Astrocyte (in vitro differentiated cells and primary cell): ENCODE results near the gene HOMER1. TPM values are rescaled to one million over a fixed set of nuclear protein-coding genes. Genes with fewer than 3 reads are reported as not detected.

Experiments
- DNase-seq: peaks from one replicate; pipeline ENCODE4 v3.0.0-alpha.2; 2010; ENCODE audit warnings: low read depth
- FAIRE-seq: peaks from 2 replicates; lab custom pipeline; 2011; peaks lifted over from hg19 to GRCh38; lab: Jason Lieb, UNC
- H2AFZ ChIP-seq: 2 replicates; pipeline ENCODE4 v1.6.0; 2012; ENCODE audit warnings: low read depth, low read length, inconsistent platforms
- H3K27ac ChIP-seq: 2 replicates; pipeline ENCODE4 v1.5.1; 2011; ENCODE audit warnings: low read depth, low read length, inconsistent platforms
- H3K27me3 ChIP-seq: 2 replicates; pipeline ENCODE4 v1.6.0; 2011; ENCODE audit warnings: low read length, inconsistent platforms; ENCODE audit not compliant: insufficient read depth
- H3K36me3 ChIP-seq: 2 replicates; pipeline ENCODE4 v1.5.1; 2011; ENCODE audit warnings: low read length, inconsistent platforms; ENCODE audit not compliant: insufficient read depth
- H3K4me1 ChIP-seq: 2 replicates; pipeline ENCODE4 v1.5.1; 2011; ENCODE audit warnings: low read length, inconsistent platforms; ENCODE audit not compliant: insufficient read depth
- H3K4me2 ChIP-seq: 2 replicates; pipeline ENCODE4 v1.6.0; 2012; ENCODE audit warnings: low read length, inconsistent platforms
- H3K4me3 ChIP-seq: 2 replicates; pipeline ENCODE4 v1.5.1; 2011; ENCODE audit warnings: low read depth, mild to moderate bottlenecking, low read length, inconsistent platforms; ENCODE audit not compliant: insufficient read depth
- H3K79me2 ChIP-seq: 2 replicates; pipeline ENCODE4 v1.6.0; 2012; ENCODE audit warnings: mild to moderate bottlenecking, low read length, inconsistent platforms; ENCODE audit not compliant: insufficient read depth
- H3K9ac ChIP-seq: 2 replicates; pipeline ENCODE4 v1.6.0; 2012; ENCODE audit warnings: mild to moderate bottlenecking, low read length, inconsistent platforms
- H3K9me3 ChIP-seq: 2 replicates; pipeline ENCODE4 v1.5.1; 2012; ENCODE audit warnings: low read depth, mild to moderate bottlenecking, low read length, inconsistent platforms; ENCODE audit not compliant: insufficient read depth
- H4K20me1 ChIP-seq: 2 replicates; pipeline ENCODE4 v1.6.0; 2012; ENCODE audit warnings: low read length, inconsistent platforms; ENCODE audit not compliant: insufficient read depth
- H3K27ac Mint-ChIP-seq: one replicate; pipeline ENCODE4 v1.8.0; 2021; ENCODE audit warnings: mild to moderate bottlenecking, mixed read lengths; ENCODE audit not compliant: unreplicated experiment
- H3K27me3 Mint-ChIP-seq: one replicate; pipeline ENCODE4 v1.8.0; 2021; ENCODE audit warnings: low read depth, mixed read lengths; ENCODE audit not compliant: unreplicated experiment
- H3K36me3 Mint-ChIP-seq: one replicate; pipeline ENCODE4 v1.8.0; 2021; ENCODE audit warnings: low read depth, mixed read lengths; ENCODE audit not compliant: unreplicated experiment
- H3K4me1 Mint-ChIP-seq: one replicate; pipeline ENCODE4 v1.8.0; 2021; ENCODE audit warnings: low read depth, mixed read lengths; ENCODE audit not compliant: unreplicated experiment
- H3K4me3 Mint-ChIP-seq: one replicate; pipeline ENCODE4 v1.8.0; 2021; ENCODE audit warnings: mild to moderate bottlenecking, moderate library complexity, mixed read lengths; ENCODE audit not compliant: unreplicated experiment
- H3K9me3 Mint-ChIP-seq: one replicate; pipeline ENCODE4 v1.8.0; 2021; ENCODE audit warnings: mild to moderate bottlenecking, mixed read lengths; ENCODE audit not compliant: unreplicated experiment
- CTCF ChIP-seq: IDR thresholded peaks from 2 replicates; pipeline ENCODE4 v1.5.1; 2011; ENCODE audit warnings: low read depth, mild to moderate bottlenecking, inconsistent platforms, low read length, moderate library complexity; ENCODE audit not compliant: insufficient read depth
- EZH2 ChIP-seq: IDR thresholded peaks from 2 replicates; pipeline ENCODE4 v1.6.1; 2012; ENCODE audit warnings: mild to moderate bottlenecking, low read length, inconsistent platforms; ENCODE audit not compliant: insufficient read depth
- total RNA-seq: library from RNA; stranded (reverse); gene quantifications from 2 replicates; pipeline ENCODE4 v1.2.1, GENCODE V29; 2021

The HOMER1 gene
- total RNA-seq, 1 donor from 2014 or later, result 26.9 TPM

GRCh38 chr5:79489773-79490172 lies 24.2 kb downstream of the HOMER1 start:
- Histone ChIP-seq H3K9me3 (no peaks in the 10 kb centered on the region), H3K4me1 (peaks cover 3% of the 10 kb centered on the region), H3K27me3 (no peaks in the 10 kb centered on the region), H3K4me2 (no peak overlapping the region), H3K4me3 (no peak overlapping the region), H3K27ac (no peak overlapping the region), H4K20me1 (peaks cover 7% of the 10 kb centered on the region), H2AFZ (no peak overlapping the region), H3K9ac (no peak overlapping the region), H3K79me2 (peaks cover 6% of the 10 kb centered on the region), H3K36me3 (no peaks in the 10 kb centered on the region)
- H3K36me3 Mint-ChIP-seq, result no peaks in the 10 kb centered on the region
- H3K9me3 Mint-ChIP-seq, result no peaks in the 10 kb centered on the region
- no peaks in the 10 kb centered on the region for H3K27me3 Mint-ChIP-seq
- no peak overlapping the region for H3K4me3 Mint-ChIP-seq
- TF ChIP-seq EZH2 (no peak), CTCF (no peak)
- H3K4me1 Mint-ChIP-seq, result peaks cover 26% of the 10 kb centered on the region
- H3K27ac Mint-ChIP-seq, result no peak overlapping the region
- DNase-seq (no peak), FAIRE-seq (no peak)

- no peak overlapping the region for H3K27ac ChIP-seq
- H3K27me3 Mint-ChIP-seq, result no peaks in the 10 kb centered on the region
- peak; percentile 80 for DNase-seq
- H3K9me3 ChIP-seq, result no peaks in the 10 kb centered on the region
- no peak overlapping the region for H3K4me3 Mint-ChIP-seq
- H3K9ac ChIP-seq, result no peak overlapping the region
- H3K4me2 ChIP-seq, result no peak overlapping the region
- peaks cover 7% of the 10 kb centered on the region for H4K20me1 ChIP-seq
- H3K4me1 Mint-ChIP-seq, result peaks cover 25% of the 10 kb centered on the region
- peak; percentile 66 for FAIRE-seq
- H3K9me3 Mint-ChIP-seq, result no peaks in the 10 kb centered on the region
- H3K36me3 ChIP-seq, result no peaks in the 10 kb centered on the region
- no peaks in the 10 kb centered on the region for H3K27me3 ChIP-seq
- TF ChIP-seq CTCF, result no peak
- TF ChIP-seq EZH2, result no peak
- H3K79me2 ChIP-seq, result peaks cover 9% of the 10 kb centered on the region
- no peak overlapping the region for H3K27ac Mint-ChIP-seq
- no peaks in the 10 kb centered on the region for H3K36me3 Mint-ChIP-seq
- no peak overlapping the region for H2AFZ ChIP-seq
- H3K4me3 ChIP-seq, result no peak overlapping the region
- H3K4me1 ChIP-seq, result peaks cover 3% of the 10 kb centered on the region
Measured at GRCh38 chr5:79488775-79489174, 25.2 kb downstream of the HOMER1 start.

DNA sequence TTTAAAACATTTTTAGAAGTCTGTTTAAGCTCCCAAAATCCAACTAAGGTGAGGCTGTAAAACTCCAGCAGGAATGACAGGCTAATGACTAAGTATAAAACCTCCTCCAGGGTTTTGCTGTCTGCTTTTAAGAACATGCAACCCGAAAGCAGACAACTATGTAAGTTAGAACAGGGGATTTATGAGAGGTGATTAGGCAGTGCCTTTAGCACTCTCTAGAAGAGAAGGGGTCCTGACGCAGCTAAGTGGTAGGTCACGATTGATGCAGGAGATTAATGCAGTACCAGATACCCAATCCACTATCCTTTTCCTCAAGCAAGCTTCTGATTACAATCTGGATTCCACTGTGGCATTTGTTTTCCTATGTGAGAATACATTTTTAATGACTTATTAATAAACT lies 25.9 kb downstream of the HOMER1 start:
- Histone ChIP-seq H2AFZ (no peak overlapping the region), H3K4me2 (no peak overlapping the region), H3K9ac (no peak overlapping the region), H3K79me2 (peaks cover 11% of the 10 kb centered on the region), H4K20me1 (peaks cover 3% of the 10 kb centered on the region), H3K9me3 (no peaks in the 10 kb centered on the region), H3K27ac (no peak overlapping the region), H3K4me1 (peaks cover 3% of the 10 kb centered on the region), H3K4me3 (no peak overlapping the region), H3K27me3 (no peaks in the 10 kb centered on the region), H3K36me3 (no peaks in the 10 kb centered on the region)
- H3K27me3 Mint-ChIP-seq, result no peaks in the 10 kb centered on the region
- DNase-seq, result no peak
- H3K9me3 Mint-ChIP-seq, result no peaks in the 10 kb centered on the region
- no peak overlapping the region for H3K27ac Mint-ChIP-seq
- TF ChIP-seq CTCF, result no peak
- TF ChIP-seq EZH2, result no peak
- H3K4me3 Mint-ChIP-seq, result no peak overlapping the region
- FAIRE-seq, result no peak
- no peaks in the 10 kb centered on the region for H3K36me3 Mint-ChIP-seq
- peaks cover 22% of the 10 kb centered on the region for H3K4me1 Mint-ChIP-seq
